ENCODE data around the gene SEPTIN5.

The SEPTIN5 gene

DNA sequence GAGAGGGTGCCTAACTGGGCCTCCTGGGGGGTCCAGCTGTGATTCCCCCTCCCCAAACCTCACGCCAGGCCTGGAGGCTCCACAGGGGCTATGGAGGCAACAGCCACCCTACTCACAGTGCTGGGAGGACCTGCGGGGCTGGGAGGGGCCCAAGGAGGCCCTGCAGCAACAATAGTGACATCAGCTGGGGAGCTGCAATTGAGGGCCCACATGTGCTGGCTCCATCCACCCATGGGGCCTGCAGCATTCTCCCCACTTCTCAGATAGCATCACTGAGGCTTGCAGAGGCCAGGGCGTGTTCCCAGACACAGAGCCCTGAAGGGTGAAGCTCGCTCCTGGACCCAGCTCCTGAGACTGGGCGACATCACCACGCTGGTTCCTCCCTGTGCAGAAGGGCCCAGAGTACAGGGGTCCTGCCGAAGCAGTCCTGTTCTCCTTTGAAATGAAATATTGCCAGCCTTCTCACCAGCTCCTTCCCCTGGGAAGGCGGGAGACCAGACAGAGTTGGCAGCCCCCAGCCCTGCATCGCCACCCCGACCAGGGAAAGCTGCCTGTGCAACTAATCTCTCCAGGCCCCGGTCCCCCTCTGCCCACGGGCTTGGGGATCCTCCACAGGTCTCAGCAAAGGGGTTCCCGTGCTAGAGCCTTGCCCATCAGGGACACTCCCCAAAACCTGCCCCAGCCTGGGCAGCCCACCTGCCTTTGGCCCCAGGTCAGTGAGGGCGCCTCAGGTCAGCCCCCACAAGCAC, 37.4 kb downstream of the SEPTIN5 start:
- no peak for DNase-seq

DNA sequence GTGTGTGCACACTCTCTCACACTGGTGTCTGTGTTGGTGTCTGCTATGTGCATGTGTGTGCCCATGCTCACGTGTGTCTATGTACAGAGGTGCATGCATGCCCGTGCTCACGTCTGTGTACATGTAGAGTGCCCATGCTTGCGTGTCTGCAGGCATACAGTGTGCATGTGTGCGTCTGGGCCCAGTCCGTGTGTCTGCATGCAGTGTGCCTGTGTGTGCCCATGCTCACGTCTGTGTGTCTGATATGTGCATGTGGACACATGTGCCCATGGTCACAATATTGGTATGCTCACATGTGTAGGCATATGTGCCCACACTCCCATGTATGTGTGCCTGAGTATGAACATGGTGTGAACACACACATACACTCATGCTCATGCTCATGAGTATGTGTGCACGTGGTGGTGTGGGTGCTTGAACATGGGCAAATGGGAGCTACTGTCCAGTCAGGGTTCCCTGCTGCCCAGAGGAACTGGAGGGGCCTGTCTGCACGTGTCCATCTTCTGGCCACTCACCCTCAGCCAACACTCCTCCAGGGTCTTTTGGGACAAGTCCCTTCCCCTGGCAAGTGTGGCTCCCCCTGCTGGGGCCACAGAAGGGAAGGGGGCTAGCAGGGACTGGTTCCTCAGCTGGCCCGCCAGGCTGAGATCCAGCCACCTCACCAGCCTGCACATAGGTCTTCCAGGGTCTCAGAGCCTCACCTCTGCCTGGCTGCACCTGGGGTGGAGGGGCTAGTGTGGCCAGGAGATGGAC, 39.0 kb downstream of the SEPTIN5 start:
- no peak for DNase-seq

DNA sequence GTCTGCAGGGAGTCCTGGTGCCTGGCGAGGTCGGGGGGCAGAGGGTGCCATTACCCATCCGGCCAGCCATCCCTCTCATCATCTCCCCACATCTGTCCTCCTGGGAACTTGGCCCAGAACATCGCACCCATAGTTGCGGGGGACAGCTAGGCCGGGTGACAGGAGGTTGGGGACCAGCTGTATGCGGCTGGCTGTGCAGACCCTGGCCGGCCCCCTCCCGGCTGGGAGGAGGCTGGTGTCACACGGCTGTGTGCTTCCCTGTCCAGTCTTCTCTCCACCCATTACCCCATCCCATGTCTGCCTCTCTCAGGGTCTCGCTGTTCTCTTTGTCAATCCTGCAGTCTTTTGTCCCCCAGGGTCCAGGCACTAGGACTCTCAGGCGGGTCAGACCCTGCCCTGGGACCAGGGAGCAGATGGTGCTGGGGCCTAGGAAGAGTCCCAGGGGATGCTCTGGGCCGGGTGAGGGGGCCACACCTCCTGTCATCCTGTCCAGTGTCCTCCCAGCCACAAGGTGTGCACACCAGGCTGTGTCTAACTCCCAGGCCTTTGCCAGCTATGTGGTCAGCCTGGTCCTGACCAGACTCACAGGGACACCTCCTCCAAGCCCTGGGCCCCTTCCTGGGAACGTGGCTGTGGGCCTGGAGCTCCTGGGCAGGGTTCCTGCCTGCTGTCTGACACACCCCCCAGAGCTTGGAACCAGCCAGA, 39.8 kb downstream of the SEPTIN5 start:
- DNase-seq = no peak

DNA sequence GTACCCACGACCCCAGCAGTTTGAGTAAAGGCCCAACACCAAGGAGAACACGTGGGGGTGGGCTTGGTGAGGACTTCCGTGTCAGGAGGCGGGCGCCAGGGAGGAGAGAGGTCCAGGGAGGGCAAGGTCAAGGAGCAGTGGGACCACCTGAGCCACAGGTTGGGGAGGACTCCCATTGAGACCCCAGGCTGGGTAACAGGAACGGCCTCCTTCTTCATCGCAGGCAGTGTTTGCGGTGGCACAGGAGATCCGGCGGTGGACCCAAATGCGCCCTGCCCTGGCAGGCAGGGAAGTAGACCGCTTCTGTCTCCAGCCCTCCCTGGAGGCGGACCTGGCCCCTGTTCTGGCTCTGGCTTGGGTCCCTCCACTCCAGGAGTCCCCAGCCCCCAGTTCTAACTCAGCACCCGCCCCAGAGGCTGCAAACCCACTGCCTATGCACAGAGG, 40.4 kb downstream of the SEPTIN5 start:
- no peak for DNase-seq

DNA sequence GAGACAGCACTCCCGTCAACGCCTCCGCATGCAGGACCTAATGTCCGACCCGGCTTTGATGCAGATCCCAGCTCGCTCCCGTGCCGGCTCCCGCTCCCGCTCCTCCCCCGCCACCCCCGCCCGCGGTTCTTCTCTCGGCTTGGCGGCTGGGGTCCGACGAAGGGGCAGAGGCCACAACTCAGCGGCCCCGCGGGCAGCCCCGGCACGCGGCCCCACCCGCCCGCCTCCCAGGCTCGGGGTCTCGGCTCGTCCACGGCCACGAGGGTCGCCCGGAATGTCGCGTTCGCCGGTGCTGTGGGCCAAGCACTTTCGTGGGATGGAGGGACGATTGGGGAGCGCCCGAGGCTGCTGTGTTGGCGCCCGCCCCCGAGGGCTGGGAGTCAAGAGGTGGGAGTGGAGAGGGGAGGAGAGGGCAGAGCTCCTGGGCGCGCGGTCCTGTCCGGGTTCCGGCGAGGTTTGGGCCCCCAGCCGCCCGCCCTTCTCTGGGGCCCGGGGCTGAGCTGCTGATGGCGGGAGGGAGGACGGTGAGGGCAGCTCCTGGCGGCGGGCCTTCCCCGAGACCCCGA, 40.9 kb downstream of the SEPTIN5 start:
- DNase-seq = no peak

DNA sequence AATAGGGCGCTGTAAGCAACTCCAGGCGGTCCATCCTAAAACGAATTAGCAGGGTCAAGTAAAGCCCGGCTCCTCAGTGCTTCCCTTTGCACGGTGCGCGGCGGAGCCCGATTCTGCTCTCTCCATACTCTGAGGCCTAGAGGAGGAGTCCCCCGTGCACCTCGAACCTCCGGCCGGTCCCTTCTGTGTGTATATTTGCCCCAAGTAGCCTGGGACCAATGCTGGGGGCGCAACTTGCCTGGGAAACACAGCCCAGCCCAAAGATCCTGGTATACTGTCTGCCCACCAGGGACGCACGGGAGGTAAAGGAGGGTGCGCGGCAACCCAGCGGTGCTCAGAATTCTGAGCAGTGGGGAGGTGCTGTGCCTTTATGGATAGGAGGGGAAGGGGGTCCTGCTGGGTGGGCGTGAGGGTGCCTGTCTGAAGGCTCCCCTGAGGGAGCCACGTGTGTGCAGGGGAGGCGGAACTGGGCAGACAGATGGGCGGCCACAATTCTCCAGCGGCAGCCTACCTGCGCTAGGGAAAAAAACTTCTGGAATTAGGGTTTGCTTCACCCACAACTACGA, 41.5 kb downstream of the SEPTIN5 start:
- DNase-seq = no peak

DNA sequence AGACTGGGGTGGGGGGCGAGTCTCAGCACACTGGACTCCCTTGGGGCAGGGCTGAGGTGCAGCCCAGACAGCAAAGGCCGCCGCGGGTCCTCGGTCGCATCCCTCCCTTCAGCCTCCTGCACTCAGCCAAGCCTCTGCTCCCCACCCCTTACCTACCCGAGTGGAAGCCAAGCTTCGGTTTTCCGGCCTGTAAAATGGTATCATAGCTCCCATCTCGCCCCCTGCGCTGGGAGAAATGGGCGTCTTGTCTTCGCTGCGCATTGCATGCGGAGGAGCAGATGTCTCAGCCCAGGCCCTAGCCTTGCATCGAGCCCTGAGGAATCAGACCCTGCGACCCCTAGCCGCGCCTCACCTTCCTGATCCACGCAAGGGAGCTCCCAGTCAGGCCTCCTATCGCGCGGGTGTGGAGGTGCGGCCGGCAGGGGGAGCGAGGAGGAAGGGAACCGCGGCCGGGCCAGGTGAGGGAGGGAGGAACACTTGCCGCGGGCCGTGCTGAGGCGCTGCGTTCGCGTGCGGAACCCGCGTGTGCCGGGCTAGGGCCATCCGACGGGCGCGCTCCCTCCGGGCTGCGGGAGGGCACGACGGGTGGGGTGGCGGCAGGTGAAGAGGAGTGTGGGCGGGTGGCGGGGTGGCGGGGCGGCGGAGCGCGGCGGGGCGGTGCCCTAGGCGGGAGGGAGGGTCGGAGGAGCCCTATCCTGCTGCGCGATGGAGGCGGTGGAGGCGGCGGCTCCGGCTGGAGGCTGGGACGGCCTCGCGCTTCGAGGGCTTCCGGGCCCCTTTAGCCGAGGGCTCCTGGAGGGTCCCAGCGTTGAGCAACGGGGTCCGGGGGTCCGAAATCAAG, 42.2 kb downstream of the SEPTIN5 start:
- no peak for DNase-seq

DNA sequence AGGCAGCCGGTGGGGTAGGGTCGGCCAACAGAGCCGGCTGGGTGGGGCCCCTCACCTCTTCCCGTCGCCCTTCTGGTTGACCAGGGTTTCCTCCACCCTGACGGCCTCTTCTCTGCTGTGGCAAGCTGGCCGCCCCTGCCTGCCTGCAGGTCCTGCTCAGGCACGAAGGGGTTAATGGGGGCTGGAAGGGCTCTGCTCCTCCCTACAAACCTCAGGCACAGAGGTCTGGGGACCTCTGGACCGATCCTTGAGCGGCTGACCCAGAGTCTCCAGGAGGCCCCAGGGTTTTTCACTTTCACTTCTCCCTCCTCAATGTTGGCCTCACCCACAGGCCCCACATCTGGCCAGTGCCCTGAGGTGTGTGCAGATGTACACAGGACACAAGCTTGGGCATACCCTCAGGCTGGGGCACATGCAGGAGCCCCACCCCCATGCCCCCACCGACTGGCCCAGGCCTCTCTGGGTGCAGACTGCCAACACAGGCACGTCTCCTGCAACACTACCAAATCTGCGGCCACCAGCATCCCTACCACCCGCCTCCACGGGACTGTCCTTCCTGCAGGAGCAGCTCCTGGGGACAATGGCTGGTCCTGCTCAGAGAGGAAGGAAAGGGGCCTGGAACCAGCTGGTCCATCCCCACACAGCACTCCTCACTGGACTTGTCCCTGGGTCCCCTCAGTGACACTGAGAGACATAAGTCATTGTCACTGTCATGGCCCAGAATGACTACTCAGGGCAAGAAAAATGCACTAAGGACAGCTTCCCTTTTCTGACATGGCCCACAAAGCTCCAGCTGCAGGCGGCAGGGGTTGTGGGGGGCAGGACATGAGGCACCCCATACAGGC, 43.1 kb downstream of the SEPTIN5 start:
- DNase-seq = no peak

DNA sequence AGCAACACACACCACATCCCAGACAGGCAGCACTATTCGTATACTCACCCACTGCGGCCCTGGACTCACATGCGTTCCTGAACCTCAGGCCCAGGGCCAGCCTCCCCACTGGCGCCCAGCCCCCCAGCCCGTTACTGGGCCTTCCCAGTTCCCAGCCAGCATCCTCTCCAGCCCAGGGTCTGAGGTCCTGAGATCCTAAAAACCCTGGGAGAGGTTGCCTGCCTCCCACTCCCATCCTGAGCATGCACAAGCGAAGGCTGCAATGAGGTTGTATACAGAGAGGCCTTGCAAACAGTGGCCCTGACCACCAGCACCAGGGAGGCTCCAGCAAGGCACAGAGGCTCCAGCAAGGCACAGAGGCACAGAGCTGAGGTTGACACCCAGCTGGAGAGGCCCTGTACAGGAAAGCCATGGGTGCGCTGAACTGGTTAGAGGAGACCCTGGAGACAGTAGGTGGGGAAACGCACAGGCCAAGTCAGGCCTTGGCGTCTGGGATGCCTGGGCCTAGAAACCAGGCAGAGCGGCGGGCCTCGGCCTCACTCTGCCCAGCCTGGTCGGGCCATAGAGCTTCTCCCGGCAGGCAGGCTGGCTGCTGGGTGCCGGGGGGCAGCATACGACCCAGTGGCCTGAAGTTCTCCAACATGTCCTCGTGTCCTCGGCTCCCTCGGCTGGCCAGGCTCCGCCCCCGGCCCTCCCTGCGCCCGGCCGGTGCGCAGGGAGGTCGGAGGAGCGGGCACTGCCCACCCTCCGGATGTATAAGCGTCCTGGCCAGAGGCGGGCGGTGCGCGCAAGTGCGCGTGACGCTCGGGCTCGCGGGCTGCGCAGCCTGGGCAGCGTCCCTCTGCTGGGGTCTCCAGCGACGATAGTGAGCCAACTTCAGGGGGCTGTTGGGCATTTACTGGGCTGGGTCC, 43.9 kb downstream of the SEPTIN5 start:
- DNase-seq = no peak

DNA sequence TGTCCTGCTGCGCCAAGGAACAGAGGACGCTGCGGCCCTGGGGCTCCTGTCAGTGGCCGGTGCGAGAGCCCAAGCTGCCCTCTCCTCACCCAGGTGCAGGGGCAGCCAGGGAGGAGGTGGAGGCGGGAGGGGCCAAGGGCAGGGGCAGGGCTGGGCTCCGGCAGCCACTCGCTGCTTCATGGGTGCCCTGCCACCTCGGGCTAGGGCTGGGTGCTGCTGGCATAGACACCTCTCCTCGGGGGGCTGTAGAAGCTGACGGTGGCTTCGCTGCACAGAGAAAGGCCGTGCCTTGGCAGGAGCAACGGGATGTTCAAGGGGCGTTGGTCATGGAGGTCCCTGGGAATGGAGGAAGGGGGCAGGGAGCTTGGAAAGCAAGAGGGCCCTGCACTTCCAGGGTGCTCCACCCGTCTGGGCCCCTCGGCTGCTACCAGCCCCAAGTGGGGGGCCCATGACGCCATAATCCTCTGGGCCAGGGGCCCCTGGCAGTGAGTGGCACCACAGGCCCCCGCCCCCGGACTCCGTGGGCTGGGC, 44.7 kb downstream of the SEPTIN5 start:
- DNase-seq = no peak

DNA sequence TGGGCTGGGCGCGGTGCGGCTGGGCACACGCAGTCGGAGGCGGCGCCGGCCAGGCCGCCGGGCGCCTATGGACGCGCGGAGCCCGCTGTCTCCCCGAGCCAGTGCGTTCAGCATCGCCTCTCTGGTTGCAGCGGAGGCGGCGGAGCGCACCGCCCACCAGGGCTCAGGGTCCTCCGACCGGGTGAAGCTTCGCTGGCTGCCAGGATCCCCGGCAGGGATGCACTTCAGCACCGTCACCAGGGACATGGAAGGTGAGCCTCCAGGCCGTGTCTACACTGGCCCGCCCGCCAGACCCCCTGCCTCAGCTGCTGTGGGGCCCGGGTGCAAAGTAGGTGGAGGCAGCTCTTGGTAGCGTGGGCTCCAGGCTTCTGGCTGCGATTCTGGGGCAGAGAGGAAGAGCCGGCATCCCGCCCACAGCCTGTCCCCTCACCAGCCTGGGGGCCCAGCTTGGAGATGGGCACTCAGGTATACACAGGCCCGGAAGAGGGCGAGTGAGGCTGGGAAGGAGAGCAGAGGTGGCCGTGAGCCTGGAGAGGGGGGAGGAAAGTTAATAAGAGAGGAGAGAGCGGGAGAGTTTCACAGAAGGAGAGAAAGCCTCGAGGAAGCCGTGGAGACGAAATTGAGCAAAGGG, 45.2 kb downstream of the SEPTIN5 start:
- no peak for DNase-seq

DNA sequence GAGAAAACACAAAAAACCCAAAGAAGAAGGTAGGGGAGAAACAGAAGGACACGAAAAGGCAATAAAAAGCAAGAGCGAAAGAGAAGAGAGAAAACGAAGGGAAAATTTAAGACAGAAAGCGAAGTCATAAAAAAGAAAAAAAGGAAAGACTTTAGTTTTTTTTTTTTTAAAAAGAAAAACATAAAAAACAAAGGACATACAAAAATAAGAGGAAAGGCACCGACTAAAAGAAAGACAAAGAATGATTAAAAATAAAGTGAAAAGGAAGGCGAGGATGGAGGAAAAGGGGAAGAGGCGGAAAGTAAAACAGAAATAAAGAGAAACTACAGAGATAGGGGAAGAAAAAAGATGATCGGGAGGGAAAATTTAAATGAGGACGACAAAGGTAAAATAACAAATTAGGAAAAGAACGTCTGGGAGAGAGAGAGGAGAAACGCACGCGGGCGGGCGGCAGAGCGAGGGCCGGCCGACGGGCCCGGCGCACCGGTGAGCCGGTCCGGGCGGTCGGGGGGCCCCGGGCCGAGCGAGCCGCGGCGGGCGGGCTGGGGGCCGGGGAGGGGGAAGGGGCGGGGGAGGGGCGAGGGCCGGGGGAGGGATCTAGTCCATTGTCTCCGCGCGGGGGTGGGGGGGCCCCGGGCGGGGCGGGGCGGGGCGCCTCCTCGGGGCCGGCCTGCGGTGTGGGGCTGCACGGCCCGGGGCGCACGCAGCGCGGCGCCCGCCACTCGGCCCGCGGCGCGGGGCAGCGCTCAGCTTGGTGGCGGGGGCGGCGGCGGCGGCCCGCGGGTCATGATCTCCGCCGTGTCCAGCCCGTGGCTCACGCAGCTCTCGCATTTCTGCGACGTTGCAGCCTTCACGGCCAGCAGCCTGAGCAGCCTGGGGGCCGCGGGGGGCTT, 46.0 kb downstream of the SEPTIN5 start, which contains the start of gene TBX1:
TBX1 (plus strand) TSS at position 721 of the 893 bp plus-strand sequence; CDS start at position 787, 66 bp downstream.
- DNase-seq = no peak

DNA sequence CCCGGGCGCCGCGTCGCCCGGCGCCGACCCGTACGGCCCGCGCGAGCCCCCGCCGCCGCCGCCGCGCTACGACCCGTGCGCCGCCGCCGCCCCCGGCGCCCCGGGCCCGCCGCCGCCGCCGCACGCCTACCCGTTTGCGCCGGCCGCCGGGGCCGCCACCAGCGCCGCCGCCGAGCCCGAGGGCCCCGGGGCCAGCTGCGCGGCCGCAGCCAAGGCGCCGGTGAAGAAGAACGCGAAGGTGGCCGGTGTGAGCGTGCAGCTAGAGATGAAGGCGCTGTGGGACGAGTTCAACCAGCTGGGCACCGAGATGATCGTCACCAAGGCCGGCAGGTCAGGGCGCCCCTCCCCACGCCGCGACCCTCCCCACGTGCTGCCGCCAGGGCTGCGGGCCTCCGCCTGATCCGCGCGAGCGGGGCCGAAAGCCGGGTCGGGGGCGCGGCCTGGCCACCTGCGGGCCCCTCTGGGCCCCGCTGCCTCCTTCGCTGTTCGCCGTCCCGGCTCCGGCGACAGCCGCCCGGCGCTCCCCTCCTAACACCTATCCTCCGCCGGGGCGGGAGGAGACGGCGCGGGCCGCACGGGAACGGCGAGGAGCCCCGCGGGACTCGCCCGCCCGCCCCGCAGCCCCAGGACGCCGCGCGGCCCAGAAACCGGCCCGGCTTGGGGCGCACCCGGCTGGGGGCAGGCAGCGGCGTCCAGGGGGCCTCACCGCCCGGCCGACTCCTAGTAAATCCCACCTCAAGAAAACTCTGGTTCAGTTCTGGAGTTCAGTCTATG, 46.8 kb downstream of the SEPTIN5 start:
- DNase-seq = no peak

DNA sequence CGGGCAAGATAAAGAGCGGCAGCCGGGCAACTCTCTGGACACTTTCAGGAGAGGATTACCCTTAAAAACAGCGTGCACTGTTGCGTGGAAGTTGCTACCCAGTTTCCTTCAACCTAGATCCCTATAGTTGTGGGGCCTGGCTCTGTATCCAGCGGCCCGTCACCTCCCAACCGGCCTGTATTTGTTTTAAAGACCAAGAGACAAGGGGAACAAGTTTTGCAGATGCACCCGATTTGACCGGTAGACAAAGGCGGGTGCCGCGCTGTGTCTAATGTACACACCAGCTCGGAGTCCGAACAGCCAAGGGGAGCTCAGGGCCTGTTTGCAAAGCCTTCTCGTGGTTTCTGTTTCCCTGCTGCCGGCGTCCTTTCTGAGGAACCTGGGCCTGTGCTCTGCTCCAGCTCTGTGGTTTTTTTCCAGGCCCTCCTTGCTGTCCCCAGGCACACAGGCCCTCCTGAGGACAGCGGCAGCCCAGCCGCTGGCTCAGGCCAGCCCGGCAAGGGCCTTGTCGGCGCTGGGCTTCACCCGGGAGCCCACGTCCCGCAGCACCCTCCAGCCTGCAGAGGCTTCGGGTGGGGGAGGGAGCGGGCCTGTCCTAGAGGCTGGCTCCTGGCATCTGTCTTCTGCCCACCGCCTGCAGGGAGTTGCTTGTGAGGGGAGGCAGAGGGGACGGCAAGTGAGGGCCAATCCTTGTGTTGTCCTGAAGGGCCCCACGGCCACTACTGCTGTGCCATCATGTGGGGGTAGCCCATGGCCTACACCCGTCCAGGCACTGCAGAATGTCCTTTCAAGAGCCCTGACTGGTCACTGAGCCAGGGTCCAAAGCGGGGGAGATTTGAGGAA, 47.6 kb downstream of the SEPTIN5 start:
- DNase-seq = no peak

DNA sequence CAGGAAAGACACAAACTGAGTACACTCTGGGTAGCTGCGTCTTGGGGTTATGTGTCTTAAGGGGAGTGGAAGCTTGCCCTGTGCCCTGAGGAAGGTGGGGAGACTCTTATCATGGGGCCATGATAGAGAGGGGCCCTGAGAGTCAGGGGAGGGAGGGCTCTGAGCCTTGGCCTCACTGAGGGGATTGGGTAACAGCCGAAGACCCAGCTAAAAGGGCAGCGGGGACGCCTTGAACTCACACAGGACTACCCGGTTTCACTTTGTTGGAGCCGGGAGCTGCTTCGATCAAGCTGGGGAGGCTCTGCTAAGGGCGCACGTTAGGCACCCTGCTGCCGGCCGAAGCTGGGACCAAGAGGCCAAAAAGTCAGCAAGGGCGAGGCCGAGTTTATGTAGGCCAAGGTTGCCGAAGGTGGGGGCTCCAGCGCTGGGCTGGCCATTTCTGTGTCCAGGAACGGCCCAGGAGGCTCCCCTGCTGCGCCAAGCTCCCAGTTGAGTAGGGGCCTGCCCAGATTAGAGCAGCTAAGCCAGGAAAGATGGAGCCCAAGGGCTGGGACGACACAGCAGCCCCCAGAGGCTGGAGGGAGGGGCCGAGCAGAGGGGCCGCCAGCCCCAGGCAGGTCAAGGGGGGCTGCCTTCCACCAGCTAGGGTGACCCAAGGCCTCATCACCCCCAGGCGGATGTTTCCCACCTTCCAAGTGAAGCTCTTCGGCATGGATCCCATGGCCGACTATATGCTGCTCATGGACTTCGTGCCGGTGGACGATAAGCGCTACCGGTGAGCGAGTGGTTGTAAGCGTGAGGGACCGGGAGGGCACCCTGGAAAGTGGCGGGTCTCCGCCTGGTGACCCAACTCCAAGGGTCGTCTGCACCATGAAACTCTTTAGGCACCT, 48.5 kb downstream of the SEPTIN5 start:
- DNase-seq = no peak
